Loucy (cell line): Measurements from ENCODE around the gene SARM1.

Experiments used
- H2AFZ ChIP-seq: fragments of 200-600 bp; sonication (generic); 2 replicates; pipeline ENCODE4 v1.6.0; 2016; ENCODE audit warnings: antibody characterized with exemption, mild to moderate bottlenecking, low read length, moderate library complexity
- H3F3A ChIP-seq: fragments of 200-600 bp; 2 replicates; pipeline ENCODE4 v1.6.0; 2016; ENCODE audit warnings: antibody characterized with exemption, low read depth, mild to moderate bottlenecking
- H3K27me3 ChIP-seq: fragments of 200-600 bp; sonication (generic); 2 replicates; pipeline ENCODE4 v1.6.1; 2014; ENCODE audit warnings: low read length, mild to moderate bottlenecking; ENCODE audit not compliant: insufficient read depth, poor library complexity, severe bottlenecking
- H3K36me3 ChIP-seq: fragments of 200-600 bp; sonication (generic); 2 replicates; pipeline ENCODE4 v1.6.1; 2016; ENCODE audit warnings: low read length; ENCODE audit not compliant: insufficient read depth
- H3K4me1 ChIP-seq: fragments of 200-600 bp; sonication (generic); 2 replicates; pipeline ENCODE4 v1.5.1; 2014; ENCODE audit warnings: low read length, mild to moderate bottlenecking; ENCODE audit not compliant: insufficient read depth, poor library complexity, severe bottlenecking
- H3K4me2 ChIP-seq: fragments of 200-600 bp; sonication (generic); 2 replicates; pipeline ENCODE4 v1.6.0; 2014; ENCODE audit warnings: antibody characterized with exemption, low read length, low read depth, mild to moderate bottlenecking; ENCODE audit not compliant: poor library complexity, severe bottlenecking
- H3K4me3 ChIP-seq: fragments of 200-600 bp; sonication (generic); 2 replicates; pipeline ENCODE4 v1.5.1; 2014; ENCODE audit warnings: low read length, mild to moderate bottlenecking, mixed read lengths; ENCODE audit not compliant: poor library complexity, severe bottlenecking
- H3K79me2 ChIP-seq: fragments of 200-600 bp; sonication (generic); 2 replicates; pipeline ENCODE4 v1.6.1; 2014; ENCODE audit warnings: low read length; ENCODE audit not compliant: insufficient read depth
- H3K9ac ChIP-seq: fragments of 200-600 bp; sonication (generic); 2 replicates; pipeline ENCODE4 v1.6.0; 2014; ENCODE audit warnings: mild to moderate bottlenecking, low read depth, low read length, moderate library complexity; ENCODE audit not compliant: poor library complexity, severe bottlenecking
- H3K9me2 ChIP-seq: fragments of 200-600 bp; sonication (generic); replicated peaks from 2 replicates; pipeline ENCODE4 v1.6.1; 2016; ENCODE audit warnings: low read depth, low read length, mixed read lengths
- H3K9me3 ChIP-seq: fragments of 200-600 bp; sonication (generic); 2 replicates; pipeline ENCODE4 v1.6.1; 2014; ENCODE audit warnings: mild to moderate bottlenecking, antibody characterized with exemption, low read length, low read depth; ENCODE audit not compliant: insufficient read depth
- H4K20me1 ChIP-seq: fragments of 200-600 bp; sonication (generic); 2 replicates; pipeline ENCODE4 v1.6.0; 2014; ENCODE audit warnings: antibody characterized with exemption, low read length, mild to moderate bottlenecking; ENCODE audit not compliant: insufficient read depth, poor library complexity, severe bottlenecking
- CTCF ChIP-seq: fragments of 200-600 bp; sonication (generic); conservative IDR thresholded peaks from 2 replicates; pipeline ENCODE4 v1.5.1; 2014; ENCODE audit warnings: mild to moderate bottlenecking, antibody characterized with exemption, low read length
- EZH2phosphoT487 ChIP-seq: fragments of 200-600 bp; IDR thresholded peaks from 2 replicates; pipeline ENCODE4 v1.6.1; 2018; ENCODE audit warnings: antibody characterized with exemption, mild to moderate bottlenecking, moderate library complexity, borderline replicate concordance

Gene SARM1

GRCh38 chr17:28345419-28346198 is 25.9 kb upstream of the SARM1 start:
- no peaks in the 10 kb centered on the region for H3K27me3 ChIP-seq
- peaks cover 39% of the 10 kb centered on the region; the same call in 1 of the 2 replicates for H3K36me3 ChIP-seq
- no peaks in the 10 kb centered on the region for H3K9me2 ChIP-seq
- TF ChIP-seq EZH2phosphoT487 (no peak), CTCF (no peak)
- H3F3A ChIP-seq, result no peaks in the 10 kb centered on the region
- H3K79me2 ChIP-seq, result no peaks in the 10 kb centered on the region
- H3K4me3 ChIP-seq, result no peak overlapping the region
- no peaks in the 10 kb centered on the region for H3K4me1 ChIP-seq
- H3K9ac ChIP-seq, result no peak overlapping the region
- H4K20me1 ChIP-seq, result no peaks in the 10 kb centered on the region
- no peak overlapping the region for H3K4me2 ChIP-seq
- H3K9me3 ChIP-seq, result no peaks in the 10 kb centered on the region
- no peak overlapping the region for H2AFZ ChIP-seq

GRCh38 chr17:28346199-28346580 is 25.3 kb upstream of the SARM1 start:
- no peaks in the 10 kb centered on the region for H3F3A ChIP-seq
- H3K79me2 ChIP-seq, result no peaks in the 10 kb centered on the region
- H3K9ac ChIP-seq, result no peak overlapping the region
- H3K27me3 ChIP-seq, result no peaks in the 10 kb centered on the region
- H3K36me3 ChIP-seq, result peaks cover 43% of the 10 kb centered on the region; the same call in 1 of the 2 replicates
- no peak overlapping the region for H3K4me3 ChIP-seq
- no peak overlapping the region for H3K4me2 ChIP-seq
- no peaks in the 10 kb centered on the region for H4K20me1 ChIP-seq
- H3K4me1 ChIP-seq, result no peaks in the 10 kb centered on the region
- no peaks in the 10 kb centered on the region for H3K9me3 ChIP-seq
- H3K9me2 ChIP-seq, result no peaks in the 10 kb centered on the region
- H2AFZ ChIP-seq, result no peak overlapping the region
- TF ChIP-seq CTCF, result no peak
- no peak for TF ChIP-seq EZH2phosphoT487

- Histone ChIP-seq H3K9me3 (no peaks in the 10 kb centered on the region), H3K9me2 (no peaks in the 10 kb centered on the region), H3K79me2 (no peaks in the 10 kb centered on the region), H3K4me2 (no peak overlapping the region), H3K4me3 (no peak overlapping the region), H3F3A (no peaks in the 10 kb centered on the region), H2AFZ (no peak overlapping the region), H4K20me1 (no peaks in the 10 kb centered on the region), H3K9ac (no peak overlapping the region), H3K36me3 (peaks cover 47% of the 10 kb centered on the region; the same call in 1 of the 2 replicates), H3K27me3 (no peaks in the 10 kb centered on the region), H3K4me1 (no peaks in the 10 kb centered on the region)
- TF ChIP-seq CTCF (peak; percentile 32; the same call in 1 of the 2 replicates), EZH2phosphoT487 (no peak)
Measured at GRCh38 chr17:28346746-28347246, 24.7 kb upstream of the SARM1 start.
